HG03354 (cell line): ENCODE results near the gene TOM1L2.
"Not testable (repeated sequence)": the region's sequence is repeated elsewhere in the genome, so short reads cannot be mapped to it uniquely, and the experiment has no call there.

ENCODE experiments used
- ATAC-seq: cut with Tn5 transposase; IDR thresholded peaks from one replicate; pipeline ENCODE4 v1.9.1; 2021; ENCODE audit warnings: mild to moderate bottlenecking; ENCODE audit not compliant: unreplicated experiment, poor library complexity, severe bottlenecking

TOM1L2 gene

GRCh38 chr17:17975436-17975835 is 3.2 kb upstream of the TOM1L2 start:
- ATAC-seq, result no peak

GRCh38 chr17:17972952-17973254 is 703 bp upstream of the TOM1L2 start:
- no peak for ATAC-seq

GRCh38 chr17:17971431-17972125 is 622 bp downstream of the TOM1L2 start:
- no peak for ATAC-seq

GRCh38 chr17:17970699-17971430 is 1.3 kb downstream of the TOM1L2 start:
- ATAC-seq, result no peak

GRCh38 chr17:17966399-17966798 is 5.8 kb downstream of the TOM1L2 start:
- ATAC-seq, result no peak

- no peak for ATAC-seq
These were observed 7.0 kb downstream of the TOM1L2 start for GRCh38 chr17:17965152-17965721.

- ATAC-seq, result no peak
These were observed 7.5 kb downstream of the TOM1L2 start for GRCh38 chr17:17964710-17965109.

GRCh38 chr17:17963694-17964436 is 8.3 kb downstream of the TOM1L2 start:
- no peak for ATAC-seq

- no peak for ATAC-seq
These were observed 9.1 kb downstream of the TOM1L2 start for GRCh38 chr17:17963066-17963465.

- ATAC-seq, result no peak
These were observed 11.6 kb downstream of the TOM1L2 start for GRCh38 chr17:17960500-17961030.

- peak; percentile 65 for ATAC-seq
These were observed 12.5 kb downstream of the TOM1L2 start for GRCh38 chr17:17959520-17960361.

GRCh38 chr17:17958982-17959381 is 13.2 kb downstream of the TOM1L2 start:
- ATAC-seq, result no peak

- ATAC-seq, result no peak
These were observed 14.7 kb downstream of the TOM1L2 start for GRCh38 chr17:17957584-17957916.

- ATAC-seq, result not testable (repeated sequence)
These were observed 16.3 kb downstream of the TOM1L2 start for GRCh38 chr17:17955790-17956341.

- ATAC-seq, result no peak
These were observed 18.1 kb downstream of the TOM1L2 start for GRCh38 chr17:17954079-17954478.

- ATAC-seq, result no peak
These were observed 19.5 kb downstream of the TOM1L2 start for GRCh38 chr17:17952691-17953090.

- ATAC-seq, result no peak
These were observed 20.7 kb downstream of the TOM1L2 start for GRCh38 chr17:17951524-17951923.

GRCh38 chr17:17950806-17951205 is 21.4 kb downstream of the TOM1L2 start:
- no peak for ATAC-seq

GRCh38 chr17:17950347-17950746 is 21.9 kb downstream of the TOM1L2 start:
- ATAC-seq, result no peak
